Gastroesophageal sphincter (tissue), 4 donors: ENCODE results near the gene CHCHD5. TPM values are rescaled to one million over a fixed set of nuclear protein-coding genes. Genes with fewer than 3 reads are reported as not detected.

Source experiments
- ATAC-seq: fragments of 150-250 bp; one replicate; pipeline ENCODE4 v1.9.1; 2016; ENCODE audit warnings: mild to moderate bottlenecking, moderate library complexity
- H3K27ac ChIP-seq, 4 donors: fragments of 200-600 bp; sonication (generic) in 3 of 4; 1 replicate in 3 of 4; 2 replicates in 1 of 4; pipeline ENCODE4 v1.5.1; 2016 to 2019
- H3K27me3 ChIP-seq: fragments of 200-600 bp; sonication (generic); one replicate; pipeline ENCODE4 v1.5.1; 2019
- H3K36me3 ChIP-seq, 2 donors: fragments of 200-600 bp; sonication (generic); one replicate each; pipeline ENCODE4 v1.5.1; 2019; ENCODE audit warnings: control low read depth in 1 of 2
- H3K4me1 ChIP-seq, 3 donors: fragments of 200-600 bp; sonication (generic); 1 replicate in 2 of 3; 2 replicates in 1 of 3; pipeline ENCODE4 v1.5.1; 2016 to 2019; ENCODE audit warnings: control low read depth in 2 of 3
- H3K4me3 ChIP-seq, 2 donors: fragments of 200-600 bp; sonication (generic); one replicate each; pipeline ENCODE4 v1.5.1; 2019; ENCODE audit warnings: mild to moderate bottlenecking in 1 of 2, moderate library complexity in 1 of 2
- H3K9me3 ChIP-seq, 3 donors: fragments of 200-600 bp; sonication (generic); one replicate each; pipeline ENCODE4 v1.5.1; 2017 to 2019; ENCODE audit warnings: control low read depth in 2 of 3
- CTCF ChIP-seq, 4 experiments: fragments of 200-600 bp in 2 of 4; fragments of 450-650 bp in 2 of 4; sonication (generic) in 1 of 4; IDR thresholded peaks; one replicate each; pipeline ENCODE4 v1.5.1; 2017 to 2019; ENCODE audit warnings: antibody characterized with exemption in 4 of 4, mild to moderate bottlenecking in 2 of 4, moderate library complexity in 2 of 4
- EP300 ChIP-seq: sonication (generic); formaldehyde crosslinking; IDR thresholded peaks from one replicate; pipeline ENCODE4 v1.6.1; 2017; ENCODE audit warnings: antibody characterized with exemption, mild to moderate bottlenecking
- POLR2A ChIP-seq, 2 donors: fragments of 450-650 bp; IDR thresholded peaks; one replicate each; pipeline ENCODE4 v1.6.1; 2017; ENCODE audit warnings: antibody characterized with exemption in 2 of 2, mild to moderate bottlenecking in 2 of 2, moderate library complexity in 1 of 2
- POLR2AphosphoS5 ChIP-seq: sonication (generic); formaldehyde crosslinking; IDR thresholded peaks from one replicate; pipeline ENCODE4 v1.6.1; 2017; ENCODE audit warnings: antibody characterized with exemption
- WGBS, 2 donors: methylation state at CpG; one replicate each; pipeline ENCODE4 v1.1.5; 2018; ENCODE audit warnings: low coverage in 1 of 2; 5-methylcytosine and 5-hydroxymethylcytosine counted together
- small RNA-seq, 4 donors: library from RNA; depleted of rRNA; stranded (forward); fragments of <200 nt; gene quantifications; one replicate each; pipeline ENCODE3, GENCODE V24; 2016
- total RNA-seq, 4 donors: library from RNA; depleted of rRNA; stranded (reverse); fragments of >200 nt; gene quantifications; one replicate each; pipeline ENCODE4 v1.1.0, GENCODE V29; 2016

The CHCHD5 gene
- total RNA-seq, 4 donors from 2014 or later = 7.7 to 18.1 (median 16.0) TPM

GRCh38 chr2:112636605-112637288 is 52.3 kb downstream of the CHCHD5 start:
- TF ChIP-seq POLR2AphosphoS5 (no peak), POLR2A (IDR thresholded peaks at IDR 0.05) (no peak), EP300 (no peak), CTCF (IDR thresholded peaks at IDR 0.05) (no peak)
- H3K4me1 ChIP-seq = no peaks in the 10 kb centered on the region
- H3K9me3 ChIP-seq = no peaks in the 10 kb centered on the region
- no peak for ATAC-seq
- no peak overlapping the region for H3K4me3 ChIP-seq
- H3K27me3 ChIP-seq = no peaks in the 10 kb centered on the region
- 84% methylated on average over 7 of the region's 7 CpGs; no CpG with 5 or more reads in 1 of the 2 donors for WGBS, 2 donors
- no peaks in the 10 kb centered on the region for H3K36me3 ChIP-seq
- H3K27ac ChIP-seq = no peak overlapping the region

GRCh38 chr2:112637289-112637660 is 52.9 kb downstream of the CHCHD5 start:
- no peak for TF ChIP-seq POLR2A (IDR thresholded peaks at IDR 0.05)
- TF ChIP-seq POLR2AphosphoS5 = no peak
- no peak for TF ChIP-seq EP300
- TF ChIP-seq CTCF (IDR thresholded peaks at IDR 0.05) = no peak
- ATAC-seq = no peak
- H3K27ac ChIP-seq = no peak overlapping the region
- no peak overlapping the region for H3K4me3 ChIP-seq
- WGBS, 2 donors = 74 to 100% methylated on average over 1 to 4 of the region's 4 CpGs
- no peaks in the 10 kb centered on the region for H3K9me3 ChIP-seq
- H3K36me3 ChIP-seq = no peaks in the 10 kb centered on the region
- H3K4me1 ChIP-seq = no peaks in the 10 kb centered on the region
- H3K27me3 ChIP-seq = no peaks in the 10 kb centered on the region

Small RNAs within 50 kb of the gene (small RNA-seq; reads per million reads assigned to genes)
- 0 reads per million in 4 donors for gene RF00019

Other genes starting within 250 kb of the CHCHD5 start
- 10 to 100 TPM; 15.9 to 38.4 (median 18.3) TPM for gene RGPD8, start 151.0 kb upstream of the CHCHD5 start, total RNA-seq
- gene TTL, start 102.5 kb upstream of the CHCHD5 start, total RNA-seq = 10 to 100 TPM; 19.3 to 33.8 (median 24.9) TPM
- gene POLR1B, start 42.1 kb upstream of the CHCHD5 start, total RNA-seq = 10 to 100 TPM; 11.7 to 21.5 (median 13.3) TPM
- 10 to 100 TPM in 3 of 4 donors, 1 to 10 TPM in 1; 9.5 to 25.4 (median 20.5) TPM for gene SLC20A1, start 61.3 kb downstream of the CHCHD5 start, total RNA-seq
- under 1 TPM in 1 of 4 donors, not detected in 3; 0.27 TPM for gene NT5DC4, start 136.4 kb downstream of the CHCHD5 start, total RNA-seq
- gene CKAP2L, start 180.0 kb downstream of the CHCHD5 start, total RNA-seq = 1 to 10 TPM in 1 of 4 donors, under 1 TPM in 1, not detected in 2; 0.50 to 1.8 TPM
- gene IL1A, start 199.9 kb downstream of the CHCHD5 start, total RNA-seq = not detected